ENCODE data around the gene MEGF6. TPM values are rescaled to one million over a fixed set of nuclear protein-coding genes. Genes with fewer than 3 reads are reported as not detected.

The MEGF6 gene
- total and polyA plus RNA-seq, 8 donors: 40.6 to 108 (median 51.5) TPM

DNA sequence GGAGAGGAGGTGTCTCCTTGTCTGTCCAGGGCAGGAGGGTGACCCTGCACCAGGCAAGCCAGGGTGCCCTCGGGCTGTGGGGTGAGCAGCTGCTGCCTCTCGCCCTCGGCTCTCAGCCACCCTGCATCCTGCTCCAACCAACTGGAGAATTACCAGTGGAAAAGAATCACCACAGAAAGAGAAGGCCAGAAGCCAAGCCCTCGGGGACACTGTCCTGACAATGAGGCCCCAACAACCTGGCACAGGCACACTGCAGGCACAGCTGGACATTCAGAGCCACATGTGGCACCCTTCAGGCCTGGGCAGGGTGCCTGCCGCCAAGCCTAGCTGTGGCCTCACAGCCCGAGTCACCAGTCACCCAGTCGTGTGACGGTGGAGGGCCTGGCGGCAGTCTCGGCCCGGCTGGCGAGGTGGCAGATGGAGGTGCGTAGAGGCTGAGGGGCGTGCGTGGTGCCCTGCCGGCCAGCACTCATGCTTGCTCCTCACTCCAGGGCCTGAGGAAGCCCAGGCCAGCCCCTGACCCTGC, 12.0 kb downstream of the MEGF6 start:
- Histone ChIP-seq H3K9me3 (no peaks in the 10 kb centered on the region), H3K27me3 (no peaks in the 10 kb centered on the region), H3K4me3 (no peak overlapping the region), H3K27ac (no peak overlapping the region), H3K4me1 (peaks cover 28 to 44% of the 10 kb centered on the region in 2 donors), H3K36me3 (no peaks in the 10 kb centered on the region)
- intact Hi-C loops (cut with DNase I): no loop called here
- DNase-seq: peak in 1 of 4 donors; percentile 53
- TF ChIP-seq, protein P1, sequence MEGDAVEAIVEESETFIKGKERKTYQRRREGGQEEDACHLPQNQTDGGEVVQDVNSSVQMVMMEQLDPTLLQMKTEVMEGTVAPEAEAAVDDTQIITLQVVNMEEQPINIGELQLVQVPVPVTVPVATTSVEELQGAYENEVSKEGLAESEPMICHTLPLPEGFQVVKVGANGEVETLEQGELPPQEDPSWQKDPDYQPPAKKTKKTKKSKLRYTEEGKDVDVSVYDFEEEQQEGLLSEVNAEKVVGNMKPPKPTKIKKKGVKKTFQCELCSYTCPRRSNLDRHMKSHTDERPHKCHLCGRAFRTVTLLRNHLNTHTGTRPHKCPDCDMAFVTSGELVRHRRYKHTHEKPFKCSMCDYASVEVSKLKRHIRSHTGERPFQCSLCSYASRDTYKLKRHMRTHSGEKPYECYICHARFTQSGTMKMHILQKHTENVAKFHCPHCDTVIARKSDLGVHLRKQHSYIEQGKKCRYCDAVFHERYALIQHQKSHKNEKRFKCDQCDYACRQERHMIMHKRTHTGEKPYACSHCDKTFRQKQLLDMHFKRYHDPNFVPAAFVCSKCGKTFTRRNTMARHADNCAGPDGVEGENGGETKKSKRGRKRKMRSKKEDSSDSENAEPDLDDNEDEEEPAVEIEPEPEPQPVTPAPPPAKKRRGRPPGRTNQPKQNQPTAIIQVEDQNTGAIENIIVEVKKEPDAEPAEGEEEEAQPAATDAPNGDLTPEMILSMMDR (IDR thresholded peaks at IDR 0.05): no peak
- ATAC-seq: peak; percentile 62

DNA sequence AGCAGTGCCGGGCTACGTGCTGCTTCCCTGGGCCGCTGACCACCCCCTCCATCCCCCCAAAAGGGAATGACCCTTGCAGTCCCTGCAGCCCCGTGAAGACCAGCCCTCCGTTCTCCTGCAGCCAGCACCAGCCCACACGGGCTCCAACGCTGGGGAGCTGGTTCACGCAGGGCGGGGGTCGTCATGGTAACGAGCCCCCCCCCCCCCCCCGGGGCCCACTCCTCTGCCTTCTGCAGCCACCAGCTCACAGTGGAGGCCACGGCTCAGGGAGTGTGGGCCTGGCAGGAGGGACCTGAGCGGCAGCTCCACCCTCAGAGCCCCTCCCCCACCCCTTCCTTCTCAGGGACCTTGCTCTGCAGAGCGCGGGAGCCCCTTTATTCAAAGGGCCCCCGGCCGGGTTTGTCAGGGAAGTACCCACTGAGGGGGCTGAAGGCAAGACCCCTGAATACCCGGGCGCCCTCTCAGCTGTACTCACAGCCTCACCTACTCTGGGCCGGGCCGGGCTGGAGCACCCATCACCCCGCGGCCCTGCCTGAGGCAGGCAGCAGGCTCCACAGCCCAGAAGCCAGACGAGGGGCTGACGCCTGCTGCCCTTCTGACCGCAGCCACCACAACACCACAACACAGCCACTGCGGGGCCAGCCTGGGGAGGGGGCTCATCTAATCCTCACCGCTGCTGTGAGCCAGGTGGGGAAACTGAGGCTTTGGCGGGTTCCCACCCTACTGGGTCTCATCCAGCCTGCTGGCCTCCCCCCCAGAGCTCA, 12.6 kb downstream of the MEGF6 start:
- H3K9me3 ChIP-seq: no peaks in the 10 kb centered on the region
- no peaks in the 10 kb centered on the region for H3K27me3 ChIP-seq
- peak; percentile 46 for ATAC-seq
- TF ChIP-seq, protein P1 (IDR thresholded peaks at IDR 0.05): no peak
- H3K4me1 ChIP-seq: peaks cover 28 to 47% of the 10 kb centered on the region in 2 donors
- no peaks in the 10 kb centered on the region for H3K36me3 ChIP-seq
- intact Hi-C loops (cut with DNase I): no loop called here
- peak overlapping the region in 1 of 2 donors; percentile 28 for H3K27ac ChIP-seq
- no peak for DNase-seq
- peak overlapping the region in 1 of 2 donors; percentile 5 for H3K4me3 ChIP-seq

DNA sequence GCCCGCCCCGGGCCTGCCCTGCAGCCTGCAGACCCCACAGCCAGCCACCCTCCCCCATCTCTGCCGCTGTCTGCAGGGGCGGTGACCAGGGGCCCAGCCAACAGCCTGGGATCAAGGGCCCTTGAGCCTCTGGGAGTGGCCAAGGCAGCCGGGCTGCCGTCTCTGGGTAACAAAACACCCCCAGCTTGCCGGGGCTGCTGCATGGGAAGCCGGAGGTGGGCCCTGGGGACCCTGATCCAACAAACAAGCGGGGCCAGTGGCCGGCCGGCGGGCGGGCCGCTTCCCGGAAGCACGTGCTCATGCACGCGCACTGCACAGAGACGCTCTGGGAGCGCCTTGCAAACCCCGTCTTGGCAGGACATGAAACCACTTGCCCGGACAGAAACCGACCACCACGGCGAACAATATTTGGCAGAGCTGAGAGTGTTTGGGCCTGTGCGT, 13.2 kb downstream of the MEGF6 start:
- TF ChIP-seq, protein P1 (IDR thresholded peaks at IDR 0.05): no peak
- H3K36me3 ChIP-seq: no peaks in the 10 kb centered on the region
- peak overlapping the region in 1 of 2 donors; percentile 5 for H3K4me3 ChIP-seq
- no peaks in the 10 kb centered on the region for H3K27me3 ChIP-seq
- peak overlapping the region in 1 of 2 donors; percentile 28 for H3K27ac ChIP-seq
- ATAC-seq (peak; percentile 79), DNase-seq (peak; percentile 70 to 96 (median 87))
- intact Hi-C loops (cut with DNase I): no loop called here
- no peaks in the 10 kb centered on the region for H3K9me3 ChIP-seq
- peaks cover 28 to 51% of the 10 kb centered on the region in 2 donors for H3K4me1 ChIP-seq

DNA sequence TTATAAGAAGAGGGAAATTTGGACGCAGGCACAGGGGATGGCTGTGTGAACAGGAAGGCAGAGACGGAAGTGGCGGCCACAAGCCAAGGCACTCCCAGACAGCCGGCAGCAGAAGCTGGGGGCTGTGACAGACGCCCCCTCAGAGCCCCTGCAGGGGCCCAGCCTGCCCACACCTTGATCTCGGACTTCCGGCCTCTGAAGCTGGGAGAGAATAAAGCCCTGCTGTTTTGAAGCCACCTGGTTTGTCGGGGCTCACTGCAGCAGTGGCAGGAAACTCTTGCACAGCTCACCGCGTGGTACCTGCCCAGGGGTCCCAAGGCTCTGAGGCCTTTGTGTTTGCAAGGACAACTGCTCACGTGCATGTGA, 13.7 kb downstream of the MEGF6 start:
- Histone ChIP-seq H3K27me3 (no peaks in the 10 kb centered on the region), H3K27ac (no peak overlapping the region), H3K4me3 (peak overlapping the region in 1 of 2 donors; percentile 5), H3K36me3 (no peaks in the 10 kb centered on the region), H3K4me1 (peaks cover 28 to 49% of the 10 kb centered on the region in 2 donors), H3K9me3 (no peaks in the 10 kb centered on the region)
- TF ChIP-seq, protein P1 (IDR thresholded peaks at IDR 0.05): no peak
- DNase-seq (no peak), ATAC-seq (no peak)
- intact Hi-C loops (cut with DNase I): no loop called here

Measured in left lung (tissue), 10 donors.